ENCODE data around the gene ACTR1B. TPM values are rescaled to one million over a fixed set of nuclear protein-coding genes. Genes with fewer than 3 reads are reported as not detected.
"Not testable (repeated sequence)": the region's sequence is repeated elsewhere in the genome, so short reads cannot be mapped to it uniquely, and the experiment has no call there.

The ACTR1B gene
- total RNA-seq, 1 experiment from 2014 or later: 57.6 TPM

DNA sequence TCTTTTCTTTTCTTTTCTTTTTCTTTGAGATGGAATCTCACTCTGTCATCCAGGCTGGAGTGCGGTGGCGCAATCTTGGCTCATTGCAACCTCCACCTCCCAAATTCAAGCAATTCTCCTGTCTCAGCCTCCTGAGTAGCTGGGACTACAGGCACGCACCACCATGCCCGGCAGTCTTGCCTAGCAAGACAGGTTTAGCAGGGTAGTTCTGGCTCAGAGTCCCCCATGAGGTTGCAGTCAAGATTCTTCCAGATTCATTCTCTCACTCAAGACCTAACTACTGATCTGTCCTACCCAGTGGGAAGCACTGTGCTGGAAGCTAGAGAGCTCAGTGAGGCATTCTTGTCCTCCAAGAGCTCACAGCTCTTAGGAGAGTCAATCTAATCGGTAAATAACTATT is 31.9 kb upstream of the ACTR1B start:
- in situ Hi-C loops (cut with HindIII; ENCODE audit: low sequenced_read_pairs): no loop called here

DNA sequence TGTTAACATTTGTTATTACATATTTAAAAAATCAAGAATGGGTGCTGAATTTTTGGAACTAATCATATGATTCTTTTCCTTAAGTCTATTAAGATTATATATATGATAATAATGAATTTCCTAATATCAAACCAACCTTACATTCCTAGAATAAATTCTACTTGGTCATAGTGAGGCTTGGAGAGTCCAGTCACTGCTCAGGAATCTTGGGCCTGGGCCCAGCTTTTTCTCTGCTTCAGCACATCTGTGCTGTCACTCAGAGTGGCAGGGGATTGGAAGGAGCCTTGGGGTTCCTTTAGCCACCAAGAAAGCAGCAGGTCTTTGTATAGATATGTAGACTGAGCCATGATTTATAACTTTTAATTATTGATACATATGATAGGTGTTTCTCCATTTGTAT is 29.6 kb upstream of the ACTR1B start:
- no peak for DNase-seq (ENCODE audit: low spot score)
- in situ Hi-C loops (cut with HindIII; ENCODE audit: low sequenced_read_pairs): no loop called here

More for the DNA sequence above, 31.9 kb upstream of the ACTR1B start:
- no peak for DNase-seq (ENCODE audit: low spot score)

DNA sequence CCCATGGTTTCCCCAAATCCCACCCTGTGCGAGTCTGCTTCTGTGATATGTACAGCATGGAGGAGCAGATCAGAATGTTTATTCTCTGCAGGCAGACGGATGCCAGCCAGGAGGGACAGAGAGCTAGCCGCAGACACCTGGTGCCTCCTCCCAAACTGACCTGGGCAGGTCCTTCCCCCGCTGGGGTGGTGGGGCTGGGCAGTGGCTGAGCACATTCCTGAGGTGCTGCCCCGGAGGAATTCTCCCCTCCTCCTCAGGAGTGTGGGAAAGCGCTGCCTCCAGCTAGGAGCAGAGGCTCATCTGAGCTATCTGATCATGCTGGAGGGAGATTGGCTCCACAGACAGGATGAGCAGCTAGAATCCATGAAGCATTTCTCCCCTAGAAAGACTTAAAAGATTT is 27.3 kb upstream of the ACTR1B start:
- in situ Hi-C loops (cut with HindIII; ENCODE audit: low sequenced_read_pairs): no loop called here

DNA sequence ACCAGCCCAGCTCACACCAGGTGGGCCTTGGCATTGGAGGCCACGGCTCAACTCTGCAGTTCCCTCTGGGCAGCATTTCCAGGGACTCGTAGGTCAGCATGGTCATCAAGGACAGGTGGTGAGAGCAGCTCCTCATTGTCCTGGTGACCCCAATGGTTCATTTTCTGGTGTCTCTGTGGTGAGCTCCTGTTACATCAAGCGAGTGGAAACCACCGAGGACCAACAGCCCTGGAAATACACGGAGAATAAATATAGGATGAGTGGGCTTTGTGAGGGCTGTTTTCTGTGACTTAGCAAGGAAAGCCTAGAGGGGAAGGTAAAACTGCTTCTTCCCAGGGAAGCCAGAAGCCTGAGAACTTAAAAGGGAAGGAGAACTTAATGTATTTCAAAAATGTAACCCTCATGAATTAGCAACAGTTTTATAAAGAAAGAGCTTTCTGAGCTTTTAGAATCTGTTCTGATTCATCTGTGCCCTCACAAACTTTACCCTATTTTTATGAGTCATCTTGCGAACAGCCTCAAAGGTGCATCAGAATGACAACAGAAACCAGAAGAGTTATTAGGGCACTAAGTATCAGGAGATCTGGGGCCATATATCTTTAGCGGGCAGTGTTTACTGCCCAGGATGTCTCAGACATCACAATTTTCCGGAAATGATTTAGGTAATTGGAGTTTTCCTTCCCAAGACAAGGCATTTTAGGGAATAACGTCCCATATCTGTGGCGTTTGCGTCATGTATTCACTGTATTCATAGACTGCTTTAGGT is 24.4 kb upstream of the ACTR1B start:
- in situ Hi-C loops (cut with HindIII; ENCODE audit: low sequenced_read_pairs): no loop called here
- DNase-seq (ENCODE audit: low spot score): no peak

More for the DNA sequence above, 27.3 kb upstream of the ACTR1B start:
- DNase-seq (ENCODE audit: low spot score): no peak

DNA sequence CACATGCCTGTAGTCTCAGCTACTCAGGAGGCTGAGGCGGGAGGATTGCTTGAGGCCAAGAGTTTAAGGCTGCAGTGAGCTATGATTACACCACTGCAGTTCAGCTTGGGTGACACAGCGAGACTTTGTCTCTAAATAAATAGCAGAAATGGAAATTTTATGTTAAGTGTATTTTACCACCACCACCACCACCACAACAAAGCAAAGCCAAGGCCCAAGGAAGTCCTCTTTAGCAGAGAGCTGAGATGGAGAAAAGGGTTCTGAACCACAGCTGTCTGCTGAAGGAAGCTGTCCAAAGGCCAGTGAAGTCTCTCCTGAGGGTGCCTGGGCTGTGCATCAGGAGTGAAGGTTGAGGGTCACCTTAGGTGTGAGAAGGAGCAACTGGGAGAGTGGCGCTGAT is 23.4 kb upstream of the ACTR1B start:
- in situ Hi-C loops (cut with HindIII; ENCODE audit: low sequenced_read_pairs); DNase-seq (ENCODE audit: low spot score): not testable (repeated sequence)

DNA sequence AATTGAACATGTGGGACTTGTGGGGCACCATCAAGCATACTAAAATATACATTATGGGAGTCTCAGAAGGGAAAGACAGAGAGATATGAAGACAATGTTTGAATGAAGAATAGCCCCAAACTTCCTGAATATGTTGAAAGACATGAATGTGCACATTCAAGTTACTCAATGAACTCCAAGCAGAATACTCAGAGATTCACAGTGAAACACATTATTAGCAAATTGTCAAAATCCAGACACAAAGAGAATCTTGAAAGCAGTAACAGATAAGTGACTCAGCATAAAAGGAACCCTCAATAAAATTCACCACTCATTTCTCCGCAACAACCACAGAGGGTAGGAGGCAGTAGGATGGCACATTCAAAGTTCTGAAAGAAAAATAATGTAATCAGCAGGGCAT is 14.5 kb upstream of the ACTR1B start:
- in situ Hi-C loops (cut with HindIII; ENCODE audit: low sequenced_read_pairs): no loop called here
- no peak for DNase-seq (ENCODE audit: low spot score)

DNA sequence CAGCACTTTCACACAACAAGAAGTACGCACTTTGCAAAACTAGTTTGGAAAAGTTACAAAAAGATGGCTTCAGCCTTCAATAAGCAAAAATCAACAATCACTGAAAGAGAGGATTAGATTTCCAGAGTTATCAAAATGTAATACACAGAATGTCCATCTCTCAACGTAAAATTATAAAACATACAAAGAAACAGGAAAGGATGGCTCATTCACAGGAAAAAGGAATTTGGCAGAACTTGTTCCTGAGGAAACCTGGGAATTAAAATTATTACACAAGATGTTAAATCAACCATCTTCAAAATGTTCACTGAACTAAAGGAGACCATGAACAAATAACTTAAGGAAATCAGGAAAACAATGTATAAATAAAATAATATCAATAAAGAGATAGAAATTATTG is 13.6 kb upstream of the ACTR1B start:
- in situ Hi-C loops (cut with HindIII; ENCODE audit: low sequenced_read_pairs): no loop called here
- no peak for DNase-seq (ENCODE audit: low spot score)

DNA sequence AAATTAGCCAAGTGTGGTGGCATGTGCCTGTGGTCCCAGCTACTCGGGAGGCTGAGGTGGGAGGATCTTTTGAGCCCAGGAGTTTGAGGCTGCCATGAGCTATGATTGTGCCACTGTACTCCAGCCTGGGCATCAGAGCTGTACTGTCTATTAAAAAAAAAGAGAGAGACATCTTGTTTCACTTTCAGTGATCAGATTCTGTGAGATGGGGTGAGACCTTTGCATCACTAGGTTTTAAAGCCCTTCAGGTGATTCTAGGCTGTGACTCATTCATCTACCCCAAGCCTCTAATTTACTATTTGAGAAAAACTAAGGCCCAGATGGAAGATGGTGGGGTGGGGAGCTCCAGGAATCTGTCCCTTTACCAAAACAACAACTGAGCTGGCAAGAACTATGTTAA is 12.8 kb upstream of the ACTR1B start:
- no peak for DNase-seq (ENCODE audit: low spot score)
- in situ Hi-C loops (cut with HindIII; ENCODE audit: low sequenced_read_pairs): no loop called here

DNA sequence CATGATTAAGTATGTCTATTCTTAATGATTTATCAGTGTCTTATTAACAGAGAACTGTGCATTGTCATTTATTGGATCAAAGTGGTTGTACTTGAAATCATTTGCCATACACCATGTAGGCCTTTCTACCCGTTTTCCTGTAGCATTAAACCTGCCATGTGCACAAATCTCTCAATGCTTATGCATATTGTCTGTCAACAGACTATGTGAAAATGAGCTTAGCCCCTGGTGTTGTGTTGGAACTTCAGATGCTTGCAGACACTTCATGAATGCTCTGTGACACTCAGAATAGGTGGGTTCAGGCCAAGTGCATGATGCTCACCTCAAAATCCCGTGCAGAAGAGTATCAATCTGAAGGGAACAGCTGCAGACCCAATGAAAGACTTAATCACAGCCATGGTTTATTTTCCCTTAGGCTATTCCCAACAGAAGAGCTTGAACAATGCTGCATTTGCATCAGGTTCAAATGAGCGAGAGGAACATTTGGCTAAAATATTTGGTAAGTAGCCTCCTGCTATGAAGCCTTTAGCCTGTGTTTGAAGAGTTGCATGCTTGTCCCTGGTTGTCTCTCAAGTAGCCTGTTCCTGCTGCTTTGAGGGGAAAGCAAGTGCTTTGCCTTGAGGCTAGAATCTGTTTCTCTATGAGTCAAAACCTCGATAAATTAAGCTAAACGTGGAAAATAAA is 11.7 kb upstream of the ACTR1B start:
- DNase-seq (ENCODE audit: low spot score): no peak
- in situ Hi-C loops (cut with HindIII; ENCODE audit: low sequenced_read_pairs): no loop called here

DNA sequence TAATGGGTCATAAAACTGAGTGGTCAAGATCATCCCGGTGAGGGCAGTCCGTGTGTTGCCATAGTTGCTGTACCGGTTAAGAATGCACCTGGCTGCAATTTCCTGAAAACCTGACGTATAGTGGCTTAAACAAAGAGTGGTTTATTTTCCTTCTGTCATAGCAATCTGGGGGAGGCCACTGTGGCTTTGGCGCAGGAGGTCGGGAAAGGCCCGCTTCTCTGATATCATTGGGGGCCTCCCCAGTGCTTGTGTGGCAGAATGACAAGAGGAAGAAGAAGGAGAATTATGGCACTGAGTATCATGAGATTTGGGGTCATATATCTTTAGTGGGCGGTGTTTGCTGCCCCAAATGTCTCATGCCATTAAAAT is 10.1 kb upstream of the ACTR1B start:
- DNase-seq (ENCODE audit: low spot score): no peak
- in situ Hi-C loops (cut with HindIII; ENCODE audit: low sequenced_read_pairs): no loop called here

DNA sequence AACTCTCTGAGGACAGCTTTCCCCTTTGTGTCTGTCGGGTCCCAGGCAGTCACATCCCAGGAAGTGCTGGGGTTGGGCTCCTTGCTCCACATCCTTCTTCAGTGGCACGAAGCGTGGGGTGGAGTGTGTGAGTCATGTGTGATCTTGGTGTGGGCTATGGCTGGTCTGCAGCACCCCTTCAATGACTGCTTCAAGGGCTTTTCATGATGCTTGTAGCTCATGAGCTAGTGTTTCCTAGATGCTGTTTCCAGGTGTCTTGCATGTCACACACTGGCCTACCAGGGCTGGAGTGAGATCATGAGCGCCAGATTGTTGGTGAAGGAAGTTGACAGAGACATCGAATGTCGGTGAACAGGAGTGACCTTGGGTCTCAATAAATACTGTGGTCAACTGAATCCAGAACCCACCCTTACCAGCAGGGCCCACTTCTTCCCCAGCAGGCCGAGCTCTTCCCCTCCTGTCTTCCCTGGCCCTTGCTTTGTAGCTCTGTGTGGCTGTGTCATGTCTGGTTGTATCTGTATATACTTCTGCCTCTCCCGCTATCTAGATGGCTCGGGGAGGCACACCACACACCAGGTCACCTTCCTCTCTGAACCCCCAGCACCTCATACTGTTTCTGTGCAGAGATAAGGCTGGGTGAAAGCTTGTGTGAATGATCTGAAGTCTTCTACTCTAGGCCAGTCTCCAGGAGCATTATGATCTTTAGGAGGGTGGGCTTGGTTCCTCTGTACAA is 9.5 kb upstream of the ACTR1B start:
- DNase-seq (ENCODE audit: low spot score): no peak
- in situ Hi-C loops (cut with HindIII; ENCODE audit: low sequenced_read_pairs): no loop called here

DNA sequence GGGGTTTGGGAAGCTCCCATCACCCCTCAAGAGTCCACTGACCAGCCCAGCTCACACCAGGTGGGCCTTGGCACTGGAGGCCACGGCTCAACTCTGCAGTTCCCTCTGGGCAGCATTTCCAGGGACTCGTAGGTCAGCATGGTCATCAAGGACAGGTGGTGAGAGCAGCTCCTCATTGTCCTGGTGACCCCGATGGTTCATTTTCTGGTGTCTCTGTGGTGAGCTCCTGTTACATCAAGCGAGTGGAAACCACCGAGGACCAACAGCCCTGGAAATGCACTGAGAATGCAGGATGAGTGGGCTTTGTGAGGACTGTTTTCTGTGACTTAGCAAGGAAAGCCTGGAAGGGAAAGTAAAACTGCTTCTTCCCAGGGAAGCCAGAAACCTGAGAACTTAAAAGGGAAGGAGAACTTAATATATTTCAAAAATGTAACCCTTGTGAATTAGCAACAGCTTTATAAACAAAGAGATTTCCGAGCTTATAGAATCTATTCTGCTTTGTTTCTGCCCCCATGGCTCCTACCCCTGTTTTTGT is 8.8 kb upstream of the ACTR1B start:
- in situ Hi-C loops (cut with HindIII; ENCODE audit: low sequenced_read_pairs); DNase-seq (ENCODE audit: low spot score): not testable (repeated sequence)

DNA sequence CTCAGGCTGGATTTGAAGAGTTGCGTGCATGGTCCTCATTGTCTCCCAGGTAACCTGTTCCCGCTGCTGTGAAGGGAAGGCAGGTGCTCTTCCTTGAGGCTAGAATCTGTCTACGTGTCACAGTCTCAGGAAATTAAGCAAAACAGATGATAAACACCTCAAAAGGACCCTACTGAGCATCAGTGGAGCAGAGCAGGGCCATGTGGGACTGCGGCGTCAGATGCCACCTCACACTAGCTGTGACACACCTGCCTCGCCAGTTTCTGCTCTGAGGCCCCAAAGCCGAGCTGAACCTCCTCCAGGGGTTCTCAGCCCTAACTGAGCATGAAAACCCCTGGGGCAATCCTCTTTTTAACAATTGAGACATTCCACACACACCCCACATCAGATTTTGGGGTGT is 7.7 kb upstream of the ACTR1B start:
- in situ Hi-C loops (cut with HindIII; ENCODE audit: low sequenced_read_pairs): no loop called here
- no peak for DNase-seq (ENCODE audit: low spot score)

DNA sequence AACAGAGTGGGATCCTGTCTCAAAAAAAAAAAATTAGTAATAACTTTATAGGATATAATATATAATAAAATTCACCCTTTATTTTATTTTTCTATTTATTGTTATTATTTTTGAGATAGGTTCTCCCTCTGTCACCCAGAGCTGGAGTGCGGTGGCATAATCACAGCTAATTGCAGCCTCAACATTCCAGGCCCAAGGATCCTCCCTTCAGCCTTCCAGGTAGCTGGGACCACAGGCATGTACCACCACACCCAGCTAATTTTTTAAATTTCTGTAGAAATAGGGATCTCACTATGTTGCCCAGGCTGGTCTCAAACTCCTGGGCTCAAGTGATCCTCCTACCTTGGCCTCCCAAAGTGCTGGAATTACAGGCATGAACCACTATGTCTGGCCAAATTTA is 6.6 kb upstream of the ACTR1B start:
- in situ Hi-C loops (cut with HindIII; ENCODE audit: low sequenced_read_pairs): no loop called here
- no peak for DNase-seq (ENCODE audit: low spot score)

DNA sequence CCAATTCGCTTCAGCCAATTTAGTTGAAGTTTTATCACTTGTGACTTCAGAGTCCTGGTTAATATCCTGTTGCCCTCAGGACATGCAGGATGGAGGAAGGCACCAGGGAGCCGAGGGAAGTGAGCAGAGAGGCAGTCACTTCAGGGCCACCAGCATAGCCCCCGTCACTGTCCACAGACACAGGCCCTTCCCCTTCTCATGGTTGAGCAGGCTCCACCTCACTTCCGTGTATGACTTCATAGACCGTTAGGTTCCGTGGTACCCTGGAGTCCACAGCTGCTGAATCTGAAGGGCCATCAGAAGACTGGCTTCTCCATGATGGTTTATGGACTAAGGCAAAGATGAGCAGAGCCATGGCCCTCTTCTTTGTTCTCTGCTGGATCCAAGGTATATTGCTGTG is 5.6 kb upstream of the ACTR1B start, which contains the start of gene C2orf92:
TSS of gene C2orf92 (plus strand) at position 266 of the 400 bp plus-strand sequence. CDS start at position 342, 76 bp downstream.
- in situ Hi-C loops (cut with HindIII; ENCODE audit: low sequenced_read_pairs): no loop called here
- no peak for DNase-seq (ENCODE audit: low spot score)

DNA sequence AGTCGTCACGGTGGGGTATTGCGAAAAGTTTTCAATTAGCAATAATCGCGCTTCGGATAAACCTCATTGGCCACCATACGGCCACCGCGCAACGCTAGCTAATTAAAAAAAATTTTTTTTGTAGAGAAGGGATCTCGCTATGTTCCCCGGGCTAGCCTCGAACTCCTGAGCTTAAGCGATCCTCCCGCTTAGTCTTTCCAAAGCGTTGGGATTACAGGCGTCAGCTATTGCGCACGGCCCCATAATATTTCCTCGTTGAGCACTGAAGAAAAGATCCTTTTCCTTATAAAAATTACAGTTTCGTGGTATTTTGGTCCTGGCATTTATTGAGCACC is 759 bp upstream of the ACTR1B start:
- in situ Hi-C loops (cut with HindIII; ENCODE audit: low sequenced_read_pairs): no loop called here
- DNase-seq (ENCODE audit: low spot score): no peak

DNA sequence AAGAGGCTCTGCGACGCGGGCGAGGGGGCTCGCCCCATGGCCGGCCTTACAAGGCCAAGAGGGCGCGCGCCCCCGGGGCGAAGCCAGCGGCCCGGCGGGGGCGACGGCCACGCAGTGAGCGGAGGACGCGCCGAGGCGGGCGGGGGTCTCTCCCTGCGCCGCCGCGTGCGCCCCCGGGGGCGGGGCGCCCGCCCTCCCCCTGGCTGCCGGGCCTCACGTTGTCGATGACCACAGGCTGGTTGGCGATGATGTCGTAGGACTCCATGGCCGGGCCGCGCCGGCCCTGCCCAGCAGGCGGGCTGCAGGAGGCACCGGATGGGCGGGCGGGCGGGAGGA is 250 bp downstream of the ACTR1B start:
- DNase-seq (ENCODE audit: low spot score): no peak
- in situ Hi-C loops (cut with HindIII; ENCODE audit: low sequenced_read_pairs): no loop called here

DNA sequence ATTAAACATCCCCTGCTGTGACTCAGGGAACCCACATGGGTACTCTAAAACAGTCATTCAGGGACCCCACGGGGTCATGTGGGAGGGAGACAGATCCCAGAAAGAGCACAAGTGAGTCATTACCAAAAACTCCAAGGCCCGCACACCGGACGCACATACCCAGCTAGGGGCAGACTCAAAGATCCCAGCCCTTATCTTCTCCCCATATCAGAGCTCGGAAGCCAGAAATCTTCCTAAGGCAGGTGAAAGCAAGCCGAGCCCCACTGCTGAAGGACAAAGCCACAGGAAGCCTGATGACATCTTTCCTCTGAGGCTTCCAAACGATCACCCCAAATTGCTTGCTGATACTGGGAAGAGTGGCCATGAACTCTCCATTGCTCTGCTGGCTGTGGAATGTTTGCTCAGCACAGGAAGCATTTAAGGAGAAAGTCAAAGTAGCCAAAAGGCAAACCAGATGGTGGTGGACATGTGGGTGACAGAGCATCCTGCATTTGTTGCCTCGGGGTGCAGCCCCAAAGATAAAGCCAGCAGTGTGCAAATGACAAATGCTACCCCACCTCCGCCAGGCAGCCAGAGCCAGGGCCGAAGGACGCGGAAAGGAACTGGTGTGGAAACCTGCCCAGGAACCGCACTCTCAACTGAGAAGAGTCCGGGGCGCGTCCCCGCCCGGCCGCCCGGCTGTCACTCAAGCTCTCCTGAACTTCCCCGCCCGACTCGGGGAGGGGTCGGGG is 784 bp downstream of the ACTR1B start:
- peak; percentile 78 for DNase-seq (ENCODE audit: low spot score)
- in situ Hi-C loops (cut with HindIII; ENCODE audit: low sequenced_read_pairs): no loop called here

DNA sequence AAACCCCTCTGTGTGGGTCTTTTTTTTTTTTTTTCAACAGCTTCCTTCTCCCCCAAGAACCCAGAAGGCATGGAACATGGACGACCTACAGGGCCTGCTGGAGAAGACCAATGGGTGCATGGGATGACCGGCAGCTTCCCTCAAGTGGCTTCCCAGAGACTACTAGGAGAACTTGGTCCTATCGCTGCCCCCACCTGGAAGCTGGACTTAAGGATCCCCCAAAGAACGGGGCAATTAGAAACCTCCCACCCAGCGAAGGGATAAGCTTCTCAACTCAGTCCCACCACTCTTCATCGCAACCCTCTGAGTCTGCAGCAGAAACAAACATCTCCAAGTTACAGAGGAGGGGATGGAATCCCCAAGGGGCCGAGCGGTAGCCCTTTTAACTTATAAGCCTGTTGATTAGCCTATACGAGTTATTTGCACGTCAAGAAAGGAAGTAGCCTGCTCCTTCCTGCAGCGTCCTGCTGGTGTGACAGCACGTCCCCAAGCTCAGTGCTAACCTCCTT is 1.4 kb downstream of the ACTR1B start:
- no peak for DNase-seq (ENCODE audit: low spot score)
- in situ Hi-C loops (cut with HindIII; ENCODE audit: low sequenced_read_pairs): no loop called here

All from G401 (cell line).